HG02642 (cell line): ENCODE results near the gene RANBP3L.

ENCODE experiments used
- ATAC-seq: cut with Tn5 transposase; IDR thresholded peaks from one replicate; pipeline ENCODE4 v1.9.1; 2021; ENCODE audit warnings: mild to moderate bottlenecking; ENCODE audit not compliant: unreplicated experiment, poor library complexity

RANBP3L gene

DNA sequence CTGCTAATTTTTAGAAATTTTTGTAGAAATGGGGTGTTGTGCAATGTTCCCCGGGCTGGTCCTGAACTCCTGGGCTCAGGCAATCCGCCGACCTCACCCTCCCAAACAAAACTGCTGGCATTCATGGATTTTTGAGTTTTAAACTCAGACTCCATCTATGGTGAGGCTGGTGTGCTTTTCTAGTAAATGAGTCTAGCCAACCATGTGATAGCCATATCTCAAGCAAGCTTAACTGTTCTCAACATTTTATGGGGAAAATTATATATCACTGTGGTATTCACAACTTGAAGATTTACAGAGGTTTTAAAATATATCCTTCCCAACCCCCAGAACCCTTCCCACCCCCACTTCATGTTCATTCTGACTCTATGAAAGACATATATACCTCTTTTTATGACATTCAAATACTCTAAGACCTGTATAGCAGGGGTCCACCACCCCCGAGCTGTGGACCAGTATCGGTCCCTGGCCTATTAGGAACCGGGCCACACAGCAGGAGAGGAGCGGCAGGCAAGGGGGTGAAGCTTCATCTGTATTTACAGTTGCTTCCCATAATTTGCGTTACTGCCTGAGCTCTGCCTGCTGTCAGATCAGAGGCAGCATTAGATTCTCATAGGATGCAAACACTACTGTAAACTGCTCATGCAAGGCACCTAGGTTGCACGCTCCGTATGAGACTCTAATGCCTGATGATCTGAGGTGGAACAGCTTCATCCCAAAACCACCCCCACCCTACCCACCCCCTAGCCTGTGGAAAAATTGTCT is 55.5 kb downstream of the RANBP3L start:
- no peak for ATAC-seq

DNA sequence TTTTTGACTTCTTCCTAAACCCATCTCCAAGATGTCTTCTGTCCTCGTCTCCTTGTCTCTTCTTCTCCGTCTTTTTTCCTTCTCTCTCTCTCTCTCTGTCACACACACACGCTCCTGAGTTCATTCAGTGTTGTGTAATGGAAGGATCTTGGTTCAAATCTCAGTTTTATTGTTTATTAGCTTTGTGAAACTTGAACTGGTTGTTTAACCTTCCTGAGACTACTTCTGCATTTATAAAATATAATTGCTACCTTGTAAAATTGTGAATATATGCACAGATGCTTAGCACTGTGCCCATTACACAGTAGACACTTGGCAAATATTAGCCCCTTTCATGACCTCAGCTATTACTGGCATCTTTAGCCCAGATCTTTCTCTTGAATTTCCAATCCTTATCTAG is 57.6 kb downstream of the RANBP3L start:
- ATAC-seq, result no peak

DNA sequence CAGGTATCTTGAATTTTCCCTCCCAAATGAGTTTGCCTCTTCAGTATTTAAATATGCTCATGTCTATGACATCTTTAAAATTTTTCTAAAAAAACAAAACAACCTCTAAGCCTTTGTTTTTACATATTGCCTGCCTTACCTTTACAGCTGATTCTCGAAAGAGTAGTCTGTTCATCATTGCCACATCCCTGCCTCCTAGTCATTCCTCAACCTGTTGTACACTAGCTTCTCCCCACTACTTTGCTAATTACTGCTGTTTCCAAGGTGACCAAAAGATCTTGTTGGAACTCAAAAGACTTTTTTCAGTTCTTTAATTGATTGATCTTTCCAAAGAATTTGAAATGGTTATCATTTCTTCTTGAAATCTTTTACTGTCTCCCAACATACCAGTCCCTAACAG is 58.0 kb downstream of the RANBP3L start:
- no peak for ATAC-seq

DNA sequence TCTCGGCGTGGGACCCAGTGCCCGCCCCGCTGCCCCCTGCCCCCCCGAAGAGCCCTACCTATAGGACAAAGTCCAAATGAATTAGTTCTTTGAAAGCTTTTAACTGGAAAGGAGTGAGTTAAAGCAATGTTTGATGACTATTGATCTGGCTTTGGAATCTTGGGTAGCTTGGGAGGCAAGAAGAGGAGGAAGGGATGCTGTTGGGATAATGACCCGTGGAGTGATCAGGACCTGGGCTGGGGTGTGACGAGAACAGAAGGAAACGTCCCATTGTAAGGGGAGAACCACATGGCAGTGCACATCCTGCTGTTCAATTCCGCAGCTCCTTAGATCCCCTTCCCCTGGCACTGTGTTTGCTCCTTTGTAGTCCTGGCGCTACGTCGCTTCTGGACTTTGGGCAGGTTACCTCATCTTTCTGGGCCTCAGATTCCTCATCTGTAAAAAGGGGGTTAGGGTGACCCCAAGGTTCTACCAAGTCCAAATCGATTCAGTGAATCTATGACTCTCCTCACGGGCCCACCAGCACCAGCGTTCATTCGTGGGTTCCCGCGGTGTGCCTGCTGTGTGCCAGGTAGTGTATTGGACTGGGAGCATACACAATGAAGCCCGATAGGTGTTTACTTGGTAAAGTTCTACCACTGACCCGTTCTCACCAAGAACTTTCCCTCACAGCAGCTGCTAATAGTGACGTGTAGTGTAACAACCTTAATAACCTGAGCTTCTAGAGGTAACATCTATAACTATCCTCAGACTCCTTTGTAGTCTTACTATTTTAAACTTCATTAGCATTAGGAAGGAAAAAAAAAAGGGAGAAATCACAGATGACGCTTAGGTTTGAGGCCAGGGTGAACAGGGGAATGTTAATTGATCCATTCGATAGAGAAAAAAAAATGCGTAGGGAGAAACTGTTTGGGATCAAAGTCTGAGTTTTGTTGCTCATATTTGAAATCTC is 58.9 kb downstream of the RANBP3L start:
- ATAC-seq, result no peak

DNA sequence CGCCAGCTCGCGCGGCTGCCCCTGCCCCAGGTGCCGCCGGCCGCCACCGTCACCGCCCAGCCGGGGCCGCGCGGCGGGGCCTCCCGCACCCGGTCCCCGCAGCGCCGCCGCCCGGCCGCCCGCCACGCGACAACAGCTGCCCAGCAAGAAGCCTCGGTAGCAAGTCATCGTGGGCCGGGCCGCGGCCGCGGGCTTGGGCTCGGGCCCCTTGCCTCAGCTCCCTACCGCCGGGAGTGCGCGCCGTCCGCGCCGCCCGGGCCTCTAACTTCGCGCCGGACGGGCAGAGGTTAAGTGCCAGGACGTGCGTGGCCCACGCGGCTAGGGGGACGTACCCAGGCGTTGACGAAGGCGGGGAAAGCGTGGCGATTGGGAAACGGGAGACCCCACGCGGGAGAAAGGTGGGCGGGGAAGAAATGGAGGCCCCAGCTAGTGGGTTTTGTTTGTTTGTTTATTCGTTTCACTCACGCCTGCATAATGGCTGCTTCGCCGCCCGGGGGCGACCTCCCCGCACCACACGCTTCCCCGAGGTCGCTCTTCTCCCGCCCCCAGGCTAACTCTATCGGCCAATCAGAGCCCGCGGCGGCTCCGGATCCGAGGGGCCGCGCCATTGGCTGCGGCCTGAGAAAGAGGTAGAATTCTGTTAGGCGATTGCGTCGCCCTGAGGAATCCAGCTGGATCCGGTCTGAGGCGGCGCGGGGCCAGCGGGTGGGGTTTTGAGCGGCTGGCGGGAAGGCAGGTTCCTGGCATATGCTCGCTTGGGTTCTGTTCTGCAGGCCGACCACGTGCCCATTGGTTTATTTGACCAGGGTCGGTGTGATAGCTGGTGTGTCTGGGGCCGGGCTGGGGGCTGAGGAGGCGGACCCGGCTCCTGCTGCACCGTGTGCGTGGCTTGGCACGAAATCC is 59.8 kb downstream of the RANBP3L start, which contains the start of gene NADK2:
Gene NADK2, minus strand, starts transcription at position 295 of the 903 bp plus-strand sequence. Its CDS starts 127 bp downstream, at position 168.
- ATAC-seq, result peak; percentile 92

DNA sequence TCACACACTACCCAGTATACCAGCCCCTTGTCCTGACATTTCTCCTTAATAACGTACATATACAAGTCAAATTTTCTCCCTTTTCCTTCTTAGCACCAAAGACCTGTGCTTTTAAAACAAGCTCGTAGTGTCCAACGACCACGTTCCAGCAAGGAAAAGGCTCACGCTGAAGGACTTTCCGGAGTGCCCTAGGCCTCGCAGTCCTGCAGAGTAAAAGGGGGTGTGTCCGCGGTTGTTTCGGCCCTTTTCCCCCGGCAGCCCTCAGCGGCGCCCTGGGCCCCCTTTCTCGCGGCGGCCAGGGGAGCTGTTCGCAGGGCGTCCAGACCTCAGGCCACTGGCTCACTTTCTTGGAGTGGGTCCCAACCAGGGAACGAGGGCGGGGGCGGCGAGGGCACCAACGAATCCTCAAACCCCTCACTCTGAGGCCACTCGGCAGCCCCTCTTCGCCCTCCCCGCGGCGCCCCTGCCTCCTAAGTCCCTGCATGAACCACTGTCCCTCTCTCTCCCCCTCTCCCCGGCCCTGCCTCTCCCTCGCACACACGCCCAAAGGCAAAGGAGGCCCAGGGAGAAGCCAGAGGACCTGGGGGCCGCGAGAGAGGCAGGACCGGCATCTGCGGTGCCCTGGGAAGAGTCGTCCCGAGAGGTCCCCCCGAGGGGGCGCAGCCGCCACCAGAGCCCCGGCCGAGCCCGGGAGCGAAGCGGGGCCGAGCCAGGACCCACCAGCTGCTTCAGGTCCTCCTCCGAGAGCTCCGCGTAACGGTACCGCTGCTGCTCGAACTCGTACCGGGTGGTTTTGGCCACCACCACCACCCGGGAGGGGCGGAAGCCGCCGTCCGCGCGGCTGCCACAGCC is 60.7 kb downstream of the RANBP3L start:
- ATAC-seq, result peak; percentile 27

DNA sequence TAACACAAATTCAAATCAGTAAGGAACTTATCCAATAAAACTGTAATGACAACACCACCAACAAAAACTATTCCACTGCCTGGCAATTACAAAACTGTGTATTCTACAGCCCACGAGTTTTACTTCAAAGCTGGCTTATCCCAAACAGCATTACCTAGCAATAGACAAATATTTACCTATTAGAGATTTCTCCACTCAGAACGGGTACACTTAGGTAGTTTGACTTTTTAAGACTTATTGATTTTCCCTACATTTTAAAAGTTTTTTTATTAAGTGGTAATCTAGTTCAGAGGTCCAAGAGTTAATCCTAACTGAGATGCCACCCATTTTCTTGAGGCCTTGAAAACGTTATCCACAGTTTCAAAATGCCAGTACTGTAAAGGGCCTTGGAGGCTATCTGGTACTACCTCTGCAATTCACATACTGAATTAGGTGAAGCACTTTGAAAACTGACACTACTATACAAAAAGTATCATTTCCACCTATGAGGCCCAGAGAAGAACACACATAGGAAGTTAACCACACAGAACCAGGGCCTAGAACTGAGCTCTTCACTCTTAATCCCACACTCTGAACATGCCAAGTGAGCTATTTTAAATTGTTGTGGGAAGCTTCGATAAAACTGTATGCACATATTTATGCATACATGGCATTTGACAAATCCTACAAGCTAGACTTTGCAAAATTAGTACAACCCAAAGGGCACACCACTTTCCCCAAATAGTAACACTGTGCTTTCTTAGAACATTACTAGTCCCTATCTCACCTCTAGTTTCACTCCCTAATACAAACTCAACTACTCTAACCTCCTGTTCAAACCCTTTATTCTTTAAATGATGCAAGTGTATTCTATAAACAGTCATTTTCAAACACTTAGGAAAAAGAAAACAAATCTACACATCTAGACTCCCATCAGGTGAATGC is 62.1 kb downstream of the RANBP3L start:
- no peak for ATAC-seq

DNA sequence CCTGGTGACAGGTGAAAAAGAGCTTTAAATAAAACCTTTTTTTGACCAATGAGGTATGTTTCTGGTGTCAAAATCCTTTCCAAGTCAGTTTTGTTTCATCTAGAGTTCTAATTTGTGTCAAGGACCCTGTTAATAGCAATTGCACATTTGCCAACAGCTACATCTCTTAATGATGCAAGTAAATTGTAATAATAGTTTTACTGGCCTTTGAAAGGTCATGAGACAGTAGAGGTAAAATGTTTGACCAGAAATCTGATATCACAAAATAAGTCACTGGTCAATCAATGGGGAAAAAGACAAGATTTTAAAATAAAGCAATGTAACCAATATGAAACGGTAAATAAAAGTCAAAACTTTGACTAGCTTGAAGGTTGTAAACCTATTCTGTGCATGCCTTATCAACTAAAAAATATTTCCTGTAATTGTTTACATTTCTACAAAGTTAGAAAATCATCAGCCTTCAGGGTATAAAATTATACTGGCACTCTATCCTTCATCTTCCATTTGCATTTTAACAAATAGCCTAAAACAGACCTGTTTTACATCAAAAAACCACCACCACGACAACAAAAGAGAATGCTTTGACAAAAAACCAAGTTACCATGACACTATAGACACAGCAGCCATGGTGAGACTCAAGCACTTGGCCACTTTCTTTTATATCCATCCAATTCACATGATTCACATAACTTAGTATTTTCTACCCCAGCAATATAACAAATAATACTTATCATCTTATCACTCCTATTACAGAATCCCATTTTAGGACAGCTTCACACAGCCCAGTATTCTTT is 63.0 kb downstream of the RANBP3L start:
- ATAC-seq, result no peak

DNA sequence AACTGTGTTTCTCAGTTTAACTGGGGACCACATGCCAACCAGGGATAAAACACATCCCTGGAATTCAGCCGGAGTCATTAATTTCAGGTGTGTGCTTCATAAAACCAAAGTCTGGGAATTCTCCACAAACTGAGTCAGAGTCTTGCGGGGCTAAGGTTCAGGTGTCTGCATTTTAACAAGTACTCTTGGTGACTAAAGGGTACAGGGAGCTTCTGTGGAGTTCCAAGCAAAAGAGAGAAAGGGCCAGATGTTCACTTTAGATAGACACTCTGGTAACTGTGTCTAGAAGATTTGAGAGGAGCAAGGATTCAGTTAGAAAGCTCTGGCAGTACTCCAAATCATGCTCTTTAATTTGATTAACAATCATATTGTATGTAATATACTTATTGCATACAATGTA is 64.0 kb downstream of the RANBP3L start:
- ATAC-seq, result no peak

DNA sequence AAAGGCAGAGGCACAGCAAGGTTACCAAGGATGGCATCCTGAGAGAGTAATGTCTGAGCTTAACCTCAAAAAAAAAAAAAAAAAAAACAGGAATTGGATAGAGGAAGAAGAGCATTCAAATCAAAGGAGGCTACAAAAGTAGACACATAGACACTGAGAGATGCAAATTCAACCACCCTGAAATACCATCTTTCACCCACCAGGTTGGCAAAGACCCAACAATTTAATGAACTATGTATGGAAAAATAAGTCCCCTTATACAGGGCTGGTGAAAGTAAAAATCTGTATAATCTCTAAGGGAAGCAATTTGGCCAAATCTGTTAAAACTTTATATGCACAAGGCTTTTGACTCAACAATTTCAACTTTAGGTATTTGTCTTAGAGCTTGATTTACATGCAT is 64.9 kb downstream of the RANBP3L start:
- ATAC-seq, result no peak

DNA sequence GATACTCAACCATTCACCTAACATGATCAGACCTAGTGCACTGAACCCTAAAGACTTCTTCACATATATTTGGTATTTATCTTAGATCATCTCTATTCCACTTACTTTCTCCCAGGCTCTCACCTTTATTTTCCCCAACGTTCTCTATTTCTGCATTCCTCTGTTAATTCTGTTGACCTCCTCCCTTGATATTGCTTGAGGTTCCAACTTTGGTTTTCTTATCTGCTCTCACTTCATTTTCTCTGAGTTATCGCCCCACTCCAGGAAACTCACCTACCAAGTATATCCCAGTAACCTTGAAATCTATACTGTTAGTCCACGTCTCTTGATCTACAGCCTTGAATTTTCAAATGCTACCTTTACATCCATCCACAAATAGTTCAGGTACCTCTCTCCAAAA is 69.2 kb downstream of the RANBP3L start:
- ATAC-seq, result no peak

DNA sequence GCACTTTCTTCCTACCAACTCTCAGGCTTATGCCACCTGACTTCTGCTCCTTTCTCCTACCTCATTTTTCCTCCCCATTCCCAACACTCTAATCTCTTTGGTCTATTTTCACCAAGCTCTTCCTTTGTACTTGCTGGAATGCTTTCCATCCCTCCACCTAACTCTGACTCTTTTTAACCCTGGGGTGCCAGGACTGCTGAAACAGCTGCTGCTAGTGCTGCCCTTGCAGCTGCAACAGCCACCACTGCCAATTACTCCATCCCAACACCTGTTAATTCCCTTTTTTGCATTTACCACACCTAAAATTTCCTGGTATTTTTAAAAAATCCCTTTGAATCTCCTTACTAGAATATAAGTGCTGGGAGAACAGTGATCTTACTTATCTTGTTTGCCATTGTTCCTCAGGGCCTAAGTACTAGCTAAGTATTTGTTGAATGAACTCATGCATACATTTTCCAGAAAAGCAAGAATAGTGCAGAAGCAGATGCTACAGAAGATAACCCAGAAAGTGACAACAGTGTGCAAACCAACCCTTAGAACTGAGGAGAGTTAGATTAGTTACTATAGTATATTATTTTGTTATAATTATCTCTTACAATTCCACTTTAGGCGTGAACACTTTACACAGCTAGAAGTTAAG is 71.4 kb downstream of the RANBP3L start:
- no peak for ATAC-seq

DNA sequence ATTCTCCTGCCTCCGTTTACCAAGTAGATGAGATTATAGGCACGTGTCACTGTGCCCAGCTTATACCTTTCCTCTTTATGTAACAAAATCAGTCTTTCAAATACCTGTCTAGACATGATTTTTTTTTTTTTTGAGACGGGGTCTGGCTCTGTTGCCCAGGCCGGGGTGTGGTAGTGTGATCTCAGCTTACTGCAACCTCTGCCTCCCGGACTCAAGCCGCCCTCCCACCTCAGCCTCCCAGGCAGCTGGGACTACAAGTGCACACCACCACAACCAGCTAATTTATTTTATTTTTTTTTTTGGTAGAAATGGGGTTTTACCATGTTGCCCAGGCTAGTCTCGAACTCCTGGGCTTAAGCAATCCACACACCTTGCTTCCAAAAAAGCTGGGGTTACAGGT is 73.2 kb downstream of the RANBP3L start:
- no peak for ATAC-seq

DNA sequence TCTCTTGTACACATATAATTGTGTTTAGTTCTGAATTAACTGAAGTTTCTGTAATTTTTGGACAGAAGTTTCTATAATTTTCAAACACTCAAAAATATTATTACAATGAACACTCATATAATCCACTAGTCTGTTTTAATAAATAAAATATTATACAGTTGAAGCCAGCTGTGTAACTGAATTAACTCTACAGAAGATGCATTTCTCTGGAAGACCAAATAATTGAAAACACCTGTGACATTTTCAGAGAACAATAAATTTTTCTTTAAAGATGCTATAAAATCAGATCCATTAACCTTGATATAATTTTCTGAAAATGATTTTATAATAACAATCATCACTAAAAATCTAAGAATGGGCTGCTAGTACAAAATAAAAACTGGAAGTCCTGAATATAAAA is 74.7 kb downstream of the RANBP3L start:
- ATAC-seq, result no peak

DNA sequence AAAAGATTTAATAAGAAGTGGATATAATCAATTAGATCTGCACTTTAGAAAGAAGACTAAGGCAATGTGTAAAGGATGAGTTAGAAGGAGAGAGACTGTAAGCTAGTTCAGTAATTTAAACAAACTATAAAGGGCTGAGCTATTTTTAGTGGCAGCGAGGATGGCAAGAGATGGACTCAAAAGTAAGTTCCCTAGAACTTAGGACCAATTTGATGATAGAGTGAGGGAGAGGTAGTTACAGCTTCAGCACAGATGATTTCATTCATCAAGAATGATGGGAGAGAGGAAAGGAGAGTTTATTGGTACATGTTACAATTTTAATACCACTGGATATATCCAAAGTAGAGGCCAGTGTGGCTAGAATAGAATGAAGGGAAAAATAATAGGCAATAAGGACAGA is 79.1 kb downstream of the RANBP3L start:
- no peak for ATAC-seq

DNA sequence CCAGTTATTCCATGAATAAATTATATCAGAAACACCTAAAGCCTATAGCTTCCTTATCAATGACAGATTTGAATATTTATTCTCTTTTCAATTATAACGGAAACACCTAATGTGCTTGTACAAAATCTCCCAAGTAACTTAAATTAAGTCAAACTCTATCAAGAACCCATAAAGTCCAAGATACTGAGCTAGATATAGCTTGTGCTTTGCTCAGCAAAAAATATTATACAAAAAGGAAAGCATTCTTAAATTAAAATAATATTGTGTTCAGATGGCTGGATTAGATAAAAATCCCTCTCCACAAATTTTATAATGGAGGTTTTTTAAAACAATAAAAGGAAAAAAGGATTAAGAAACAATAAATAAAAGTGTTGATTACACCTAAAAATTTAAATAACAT is 83.7 kb downstream of the RANBP3L start:
- no peak for ATAC-seq

DNA sequence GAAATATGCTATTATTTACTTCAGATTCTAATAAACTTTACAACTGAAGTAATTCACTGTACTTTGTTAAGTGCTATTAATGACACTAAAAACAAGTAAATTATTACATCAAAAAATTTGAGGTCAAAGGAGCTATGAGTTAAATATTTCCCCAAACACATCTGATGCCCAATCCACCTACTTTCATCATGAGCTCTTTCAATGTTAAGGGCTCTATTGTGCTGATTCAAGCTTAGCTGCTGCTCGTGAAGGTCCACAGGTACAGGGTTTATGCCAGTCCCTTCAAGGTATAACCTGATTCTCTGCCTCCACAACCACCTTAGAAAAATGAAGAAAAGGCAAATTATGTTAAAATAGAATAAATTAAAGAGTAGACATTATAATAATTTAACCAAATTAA is 84.1 kb downstream of the RANBP3L start:
- ATAC-seq, result no peak
